B cell (primary cell): ENCODE results near the gene XRCC4. TPM values are rescaled to one million over a fixed set of nuclear protein-coding genes. Genes with fewer than 3 reads are reported as not detected.
"Not testable (repeated sequence)": the region's sequence is repeated elsewhere in the genome, so short reads cannot be mapped to it uniquely, and the experiment has no call there.

Experiments
- ATAC-seq: fragments of 200-7000 bp; cut with Tn5 transposase; one replicate; pipeline ENCODE4 v1.10.0; 2021; ENCODE audit warnings: low read depth, mild to moderate bottlenecking, moderate number of reproducible peaks, moderate library complexity
- CTCF ChIA-PET: fragments of 350-600 bp; sonication (Branson Sonifier 250); formaldehyde crosslinking; loops from one replicate; lab custom pipeline; 2021; ENCODE audit warnings: antibody characterized with exemption, inconsistent platforms; lab: Charles Lee
- POLR2A ChIA-PET: fragments of 350-600 bp; sonication (Branson Sonifier 250); formaldehyde crosslinking; loops from one replicate; lab custom pipeline; 2021; ENCODE audit warnings: antibody characterized with exemption; lab: Charles Lee
- DNase-seq: peaks from one replicate; pipeline ENCODE4 v3.0.0; 2013
- H2AFZ ChIP-seq: 2 replicates; pipeline ENCODE4 v1.6.1; 2012; ENCODE audit warnings: mild to moderate bottlenecking, low read depth, low read length; ENCODE audit not compliant: insufficient read depth, poor library complexity, severe bottlenecking
- H3K27ac ChIP-seq, 2 donors: 1 replicate in 1 of 2; 2 replicates in 1 of 2; pipeline ENCODE4 v1.5.1; 2012 to 2013; ENCODE audit warnings: low read length in 2 of 2, mild to moderate bottlenecking in 2 of 2, moderate library complexity in 1 of 2
- H3K27me3 ChIP-seq, 4 experiments: fragments of 200-600 bp in 1 of 4; sonication (generic) in 1 of 4; replicated peaks in 1 of 4; 1 replicate in 2 of 4; 2 replicates in 2 of 4; pipeline versions ENCODE4 v1.6.1 to v1.7.0; 2013 to 2016; ENCODE audit warnings: low read length in 3 of 4, mild to moderate bottlenecking in 2 of 4, mixed read lengths in 1 of 4, moderate library complexity in 1 of 4; ENCODE audit not compliant: insufficient read depth in 4 of 4, control insufficient read depth in 3 of 4; ENCODE audit errors: control extremely low read depth in 1 of 4
- H3K36me3 ChIP-seq, 2 experiments: replicated peaks in 1 of 2; 1 replicate in 1 of 2; 2 replicates in 1 of 2; pipeline versions ENCODE4 v1.6.1 to v1.7.1; 2013; ENCODE audit warnings: low read length in 1 of 2; ENCODE audit not compliant: insufficient read depth in 2 of 2, control insufficient read depth in 1 of 2; ENCODE audit errors: control extremely low read depth in 1 of 2, extremely low read depth in 1 of 2
- H3K4me1 ChIP-seq, 2 donors: fragments of 200-600 bp in 1 of 2; sonication (generic) in 1 of 2; 1 replicate in 1 of 2; 2 replicates in 1 of 2; pipeline versions ENCODE4 v1.5.1 to v1.6.1; 2013 to 2017; ENCODE audit warnings: low read length in 2 of 2; ENCODE audit not compliant: control insufficient read depth in 2 of 2, insufficient read depth in 2 of 2
- H3K4me2 ChIP-seq: replicated peaks from 2 replicates; pipeline ENCODE3; 2012; ENCODE audit warnings: mild to moderate bottlenecking, low read depth, low read length; ENCODE audit not compliant: poor library complexity, severe bottlenecking
- H3K4me3 ChIP-seq, 5 experiments: fragments of 200-600 bp in 1 of 5; sonication (generic) in 1 of 5; 1 replicate in 3 of 5; 2 replicates in 2 of 5; pipeline versions ENCODE4 v1.5.1 to v1.7.0; 2011 to 2016; ENCODE audit warnings: low read length in 4 of 5, mild to moderate bottlenecking in 4 of 5, low read depth in 2 of 5, control low read depth in 1 of 5, moderate library complexity in 1 of 5; ENCODE audit not compliant: insufficient read depth in 1 of 5; ENCODE audit errors: control extremely low read depth in 1 of 5, extremely low read depth in 1 of 5
- H3K79me2 ChIP-seq: fragments of 200-600 bp; sonication (generic); one replicate; pipeline ENCODE4 v1.6.0; 2016; ENCODE audit warnings: low read length; ENCODE audit not compliant: control insufficient read depth, insufficient read depth
- H3K9ac ChIP-seq: fragments of 200-600 bp; sonication (generic); 2 replicates; pipeline ENCODE4 v1.6.1; 2017; ENCODE audit warnings: mild to moderate bottlenecking, low read length, moderate library complexity
- H3K9me3 ChIP-seq, 3 donors: one replicate each; pipeline versions ENCODE4 v1.6.1 to v1.7.1; 2013; ENCODE audit warnings: low read length in 2 of 3; ENCODE audit not compliant: control insufficient read depth in 2 of 3, insufficient read depth in 1 of 3; ENCODE audit errors: control extremely low read depth in 1 of 3
- H4K20me1 ChIP-seq: 2 replicates; pipeline ENCODE4 v1.6.0; 2012; ENCODE audit warnings: mild to moderate bottlenecking, low read length; ENCODE audit not compliant: insufficient read depth, control insufficient read depth, poor library complexity, severe bottlenecking
- H3K27ac Mint-ChIP-seq: one replicate; pipeline ENCODE4 v1.8.0; 2021; ENCODE audit warnings: mixed read lengths
- H3K27me3 Mint-ChIP-seq: one replicate; pipeline ENCODE4 v1.8.0; 2021; ENCODE audit warnings: mixed read lengths
- H3K4me1 Mint-ChIP-seq: one replicate; pipeline ENCODE4 v1.8.0; 2021; ENCODE audit warnings: mixed read lengths
- H3K4me3 Mint-ChIP-seq: one replicate; pipeline ENCODE4 v1.8.0; 2021; ENCODE audit warnings: mixed read lengths
- H3K9me3 Mint-ChIP-seq: one replicate; pipeline ENCODE4 v1.8.0; 2022; ENCODE audit warnings: mixed read lengths; ENCODE audit not compliant: insufficient read depth
- CTCF ChIP-seq: fragments of 200-600 bp; IDR thresholded peaks from one replicate; pipeline ENCODE4 v1.8.0; 2022; ENCODE audit warnings: antibody characterized with exemption, mild to moderate bottlenecking
- EZH2 ChIP-seq: IDR thresholded peaks from 2 replicates; pipeline ENCODE4 v1.6.1; 2012; ENCODE audit warnings: borderline replicate concordance, low read depth, mild to moderate bottlenecking, moderate library complexity, low read length; ENCODE audit not compliant: insufficient read depth, poor library complexity, severe bottlenecking
- WGBS: methylation state at CpG from one replicate; pipeline ENCODE4 v1.1.5; 2013; ENCODE audit warnings: missing lambda C conversion rate; ENCODE audit not compliant: insufficient coverage; 5-methylcytosine and 5-hydroxymethylcytosine counted together
- intact Hi-C: fragments of 100-400 bp; cut with micrococcal nuclease; formaldehyde crosslinking; loops from one replicate; pipeline ENCODE4 v1.10.0; 2022
- polyA plus RNA-seq: library from polyadenylated mRNA; depleted of rRNA; stranded (reverse); fragments of >200 nt; gene quantifications from 2 replicates; pipeline ENCODE4 v1.2.3, GENCODE V29; 2012
- total RNA-seq, 2 donors: library from RNA; stranded (reverse); fragments of 120-200 nt in 1 of 2; gene quantifications; 1 replicate in 1 of 2; 2 replicates in 1 of 2; pipeline versions ENCODE4 v1.2.3 to v1.2.4, GENCODE V29; 2013 to 2022

XRCC4 gene
- total and polyA plus RNA-seq, 2 donors (not counting 1 experiment from before 2014, with no cell fraction given): 1.3 to 7.7 TPM

GRCh38 chr5:83149671-83150070, 72.3 kb downstream of the XRCC4 start:
- no peaks in the 10 kb centered on the region for H3K4me1 Mint-ChIP-seq
- POLR2A ChIA-PET: no interaction called here
- CTCF ChIA-PET: no interaction called here

GRCh38 chr5:83151821-83152220, 74.5 kb downstream of the XRCC4 start:
- H3K27ac ChIP-seq: no peak overlapping the region
- DNase-seq (no peak), ATAC-seq (no peak)
- H3K36me3 ChIP-seq: no peaks in the 10 kb centered on the region
- no peaks in the 10 kb centered on the region for H4K20me1 ChIP-seq
- POLR2A ChIA-PET: no interaction called here
- H3K9me3 ChIP-seq: no peaks in the 10 kb centered on the region
- no peak overlapping the region for H3K27ac Mint-ChIP-seq
- no peak overlapping the region for H3K4me3 ChIP-seq
- H3K79me2 ChIP-seq: no peaks in the 10 kb centered on the region
- H3K4me2 ChIP-seq: no peak overlapping the region
- WGBS: no CpG with 5 or more reads among the region's 1 CpG
- no peak overlapping the region for H3K9ac ChIP-seq
- CTCF ChIA-PET: no interaction called here
- no peaks in the 10 kb centered on the region for H3K9me3 Mint-ChIP-seq
- H2AFZ ChIP-seq: no peak overlapping the region
- H3K4me1 Mint-ChIP-seq: no peaks in the 10 kb centered on the region
- no peaks in the 10 kb centered on the region for H3K4me1 ChIP-seq
- TF ChIP-seq EZH2: no peak
- TF ChIP-seq CTCF: no peak
- H3K27me3 Mint-ChIP-seq: no peaks in the 10 kb centered on the region
- intact Hi-C loops: no loop called here
- no peaks in the 10 kb centered on the region for H3K27me3 ChIP-seq
- H3K4me3 Mint-ChIP-seq: no peak overlapping the region

More at GRCh38 chr5:83149671-83150070, 72.3 kb downstream of the XRCC4 start:
- ATAC-seq: no peak
- no peak for TF ChIP-seq EZH2
- TF ChIP-seq CTCF: no peak
- no peaks in the 10 kb centered on the region for H3K36me3 ChIP-seq
- H3K27ac Mint-ChIP-seq: no peak overlapping the region
- no peaks in the 10 kb centered on the region for H3K9me3 ChIP-seq
- no peaks in the 10 kb centered on the region for H3K9me3 Mint-ChIP-seq
- H3K4me2 ChIP-seq: no peak overlapping the region
- no peak overlapping the region for H2AFZ ChIP-seq
- H4K20me1 ChIP-seq: no peaks in the 10 kb centered on the region
- H3K27ac ChIP-seq: no peak overlapping the region
- H3K4me1 ChIP-seq: no peaks in the 10 kb centered on the region
- no peak for DNase-seq
- H3K9ac ChIP-seq: no peak overlapping the region
- H3K4me3 ChIP-seq: no peak overlapping the region
- intact Hi-C loops: no loop called here
- H3K79me2 ChIP-seq: no peaks in the 10 kb centered on the region
- H3K4me3 Mint-ChIP-seq: no peak overlapping the region
- H3K27me3 ChIP-seq: no peaks in the 10 kb centered on the region
- no peaks in the 10 kb centered on the region for H3K27me3 Mint-ChIP-seq

- H3K27ac ChIP-seq, CTCF ChIA-PET, POLR2A ChIA-PET: not testable (repeated sequence)
Observed at GRCh38 chr5:83152996-83153395, 75.6 kb downstream of the XRCC4 start.

More at GRCh38 chr5:83152996-83153395, 75.6 kb downstream of the XRCC4 start:
- H3K4me1 Mint-ChIP-seq, H4K20me1 ChIP-seq, H3K4me3 Mint-ChIP-seq, DNase-seq, H3K27me3 ChIP-seq, H3K4me3 ChIP-seq, intact Hi-C loops, H2AFZ ChIP-seq, H3K4me1 ChIP-seq, H3K79me2 ChIP-seq, H3K36me3 ChIP-seq, H3K9me3 Mint-ChIP-seq, H3K4me2 ChIP-seq, ATAC-seq, H3K27me3 Mint-ChIP-seq, H3K9me3 ChIP-seq, H3K27ac Mint-ChIP-seq, H3K9ac ChIP-seq: not testable (repeated sequence)
- no CpG with 5 or more reads among the region's 4 CpGs for WGBS
